Fibroblast of skin of back (primary cell): ENCODE results near the gene PVRIG.
"Not testable (repeated sequence)": the region's sequence is repeated elsewhere in the genome, so short reads cannot be mapped to it uniquely, and the experiment has no call there.

Experiments
- DNase-seq: peaks from one replicate; pipeline ENCODE4 v3.0.0-alpha.2; 2013

The PVRIG gene

DNA sequence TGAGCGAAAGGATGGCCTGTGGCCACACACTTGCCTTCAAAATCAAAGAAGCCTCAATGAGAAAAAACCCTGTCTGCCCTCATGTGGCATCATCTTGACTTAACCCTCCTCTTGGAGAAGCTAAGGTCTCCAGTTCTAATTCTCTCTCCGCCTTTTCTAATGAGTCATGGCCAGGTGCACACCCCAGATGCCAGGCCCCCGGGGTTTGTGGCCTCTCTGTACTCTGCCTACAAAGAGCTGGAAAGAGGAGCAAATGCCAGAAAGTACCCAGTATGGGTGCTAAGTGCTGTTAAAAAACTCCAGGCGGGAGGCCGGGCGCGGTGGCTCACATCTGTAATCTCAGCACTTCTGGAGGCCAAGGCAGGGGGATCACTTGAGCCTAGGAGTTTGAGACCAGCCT, 20.2 kb downstream of the PVRIG start:
- DNase-seq, result not testable (repeated sequence)

DNA sequence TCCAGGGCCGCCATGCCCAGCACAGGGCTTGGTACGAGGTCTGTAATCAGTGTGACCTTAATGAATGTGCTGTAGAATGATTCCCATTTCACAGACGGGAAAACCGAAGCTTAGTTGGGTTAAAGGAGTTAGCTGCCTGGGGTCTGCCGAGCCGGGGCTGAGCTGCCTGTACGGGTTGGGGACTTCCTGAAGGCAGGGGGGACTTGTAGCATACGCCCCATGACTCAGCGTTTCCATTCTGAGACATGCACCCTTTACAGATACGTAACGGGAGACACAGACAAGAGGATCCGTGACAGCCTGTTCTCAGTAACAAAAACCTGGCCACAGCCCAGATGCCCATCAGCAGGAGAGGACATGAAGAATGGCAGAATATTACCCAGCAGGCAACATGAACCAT, 23.6 kb downstream of the PVRIG start:
- DNase-seq, result peak; percentile 35

DNA sequence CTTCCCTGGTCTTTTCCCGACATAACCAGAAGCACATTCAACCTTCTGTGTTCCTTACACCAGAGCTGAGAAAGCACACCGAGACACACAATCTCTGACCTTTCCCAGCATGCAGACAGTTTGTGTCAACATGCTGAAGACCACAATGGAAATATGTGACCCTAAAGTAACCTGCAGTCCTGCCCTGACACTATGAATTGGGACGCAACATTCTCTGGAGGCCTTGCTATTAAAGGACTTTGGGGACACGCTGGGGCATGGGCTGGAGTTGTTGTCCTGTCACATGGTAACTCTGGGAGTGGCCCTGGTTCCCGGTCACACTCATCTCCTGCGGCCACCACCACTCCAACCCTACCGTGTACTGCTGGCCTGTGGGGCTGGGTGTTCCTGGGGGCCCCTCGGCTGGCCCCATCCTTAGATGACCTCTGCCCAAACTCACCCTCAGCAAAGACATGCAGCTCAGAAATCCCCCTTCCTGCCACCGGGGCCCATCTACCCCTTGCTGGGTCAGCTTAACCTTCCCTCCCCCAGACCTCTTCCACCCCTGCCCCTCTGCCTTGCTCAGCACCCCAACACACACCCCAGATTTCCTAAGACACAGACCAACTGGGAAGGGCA, 25.3 kb downstream of the PVRIG start:
- peak; percentile 9 for DNase-seq

DNA sequence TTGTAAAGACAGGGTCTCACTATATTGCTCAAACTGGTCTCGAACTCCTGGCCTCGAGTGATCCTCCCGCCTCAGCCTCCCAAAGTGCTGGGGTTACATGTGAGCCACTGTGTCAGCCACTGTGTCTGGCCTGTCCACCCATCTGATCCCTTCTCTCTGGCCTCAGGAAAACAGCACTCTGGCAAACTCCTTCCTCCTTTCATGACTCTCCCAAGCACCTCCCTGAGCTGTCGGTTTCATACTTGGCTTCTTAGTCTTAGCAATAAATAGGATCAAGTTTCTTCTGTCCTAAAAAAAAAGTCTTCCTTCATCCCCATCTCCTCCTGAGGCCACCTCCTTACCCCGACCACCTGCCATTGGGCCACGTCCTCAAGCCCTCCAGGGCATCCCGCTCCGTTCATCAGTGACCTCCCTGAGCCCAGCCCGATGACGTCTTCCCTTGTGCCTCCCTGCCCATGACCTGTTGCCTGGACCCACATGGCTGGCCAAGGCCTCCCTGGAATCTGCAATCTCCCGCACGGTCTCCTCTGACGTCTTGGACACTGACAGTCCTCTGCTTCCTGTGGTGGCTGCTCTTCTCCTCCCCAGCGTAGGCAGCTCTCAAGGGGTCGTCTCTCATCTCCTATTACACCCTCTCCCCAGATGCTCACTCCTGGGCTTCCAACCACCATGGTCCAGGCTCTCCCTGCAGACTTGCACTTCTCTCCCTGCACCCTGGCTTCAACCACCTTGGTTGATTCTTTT, 26.5 kb downstream of the PVRIG start:
- not testable (repeated sequence) for DNase-seq

DNA sequence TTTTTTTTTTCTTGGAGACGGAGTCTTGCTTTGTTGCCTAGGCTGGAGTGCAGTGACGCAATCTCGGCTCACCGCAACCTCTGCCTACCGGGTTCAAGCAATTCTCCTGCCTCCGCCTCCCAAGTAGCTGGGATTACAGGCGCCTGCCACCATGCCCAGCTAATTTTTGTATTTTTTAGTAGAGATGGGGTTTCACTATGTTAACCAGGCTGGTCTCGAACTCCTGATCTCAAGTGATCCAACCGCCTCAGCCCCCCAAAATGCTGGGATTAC, 27.1 kb downstream of the PVRIG start:
- DNase-seq, result not testable (repeated sequence)

DNA sequence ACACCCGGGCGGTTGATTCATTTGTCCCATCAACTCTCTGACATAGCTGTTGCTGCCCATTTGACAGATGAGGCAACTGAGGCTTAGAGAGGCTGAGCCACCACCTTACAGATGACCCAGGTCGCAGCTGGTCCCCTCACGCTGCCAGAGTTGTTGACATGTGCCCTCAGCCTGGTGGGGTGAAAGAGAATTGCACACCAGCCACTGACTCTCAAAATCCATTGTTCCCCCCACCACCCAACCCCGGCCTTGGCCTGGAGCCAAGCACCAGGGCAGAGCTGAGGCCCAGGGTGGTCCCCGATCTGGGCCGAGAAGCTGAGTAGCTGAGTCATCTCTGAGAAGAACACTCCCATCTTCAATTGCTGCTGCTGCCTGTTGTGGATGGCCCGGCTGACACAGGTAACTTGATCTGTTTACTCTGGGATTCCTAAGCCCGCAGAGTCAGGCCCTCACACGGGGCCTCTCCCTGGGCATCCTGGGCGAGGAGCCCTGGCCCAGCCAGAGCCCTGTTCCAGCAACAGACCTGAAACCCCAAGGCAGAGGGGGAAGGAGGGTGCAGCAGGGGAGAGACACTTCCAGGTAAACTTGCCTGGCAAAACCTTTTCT, 27.5 kb downstream of the PVRIG start:
- peak; percentile 81 for DNase-seq

DNA sequence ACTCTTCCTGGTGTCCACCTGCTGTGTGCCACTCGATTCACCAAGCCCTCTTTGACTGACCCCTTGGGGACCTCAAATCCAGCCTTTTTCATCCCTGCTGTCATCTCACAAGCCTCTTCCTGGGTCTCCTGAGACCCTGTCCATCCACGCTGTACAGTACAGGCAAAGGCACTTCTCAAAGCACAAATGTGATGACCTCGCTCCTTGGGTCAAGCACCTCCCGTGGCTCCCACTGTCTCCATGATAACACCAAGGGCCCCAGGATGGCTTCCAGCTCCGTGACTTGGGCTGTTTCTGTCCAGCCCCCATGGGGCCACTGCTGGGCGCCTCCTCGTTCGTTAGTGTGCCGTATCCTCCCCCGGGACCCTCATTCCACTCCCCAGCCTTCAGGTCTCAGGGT, 28.7 kb downstream of the PVRIG start:
- DNase-seq, result no peak

DNA sequence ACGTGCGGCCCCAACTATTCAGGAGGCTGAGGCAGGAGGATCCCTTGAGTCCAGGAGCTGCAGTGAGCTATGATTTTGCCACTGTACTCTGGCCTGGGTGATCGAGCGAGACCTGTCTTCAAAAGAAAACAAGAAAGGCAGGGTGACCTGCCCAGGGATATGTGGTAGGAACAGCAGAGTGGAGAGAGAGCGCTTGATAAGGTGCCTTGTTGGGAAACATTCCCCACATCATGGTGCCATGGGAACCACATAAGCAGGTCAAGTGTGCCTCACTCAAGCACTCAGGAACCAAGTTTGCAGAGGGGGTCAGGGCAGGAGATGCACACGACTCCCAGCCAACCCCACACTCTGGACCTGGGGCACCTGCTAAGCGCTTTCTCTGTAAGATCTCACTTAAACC, 37.3 kb downstream of the PVRIG start:
- DNase-seq, result no peak

DNA sequence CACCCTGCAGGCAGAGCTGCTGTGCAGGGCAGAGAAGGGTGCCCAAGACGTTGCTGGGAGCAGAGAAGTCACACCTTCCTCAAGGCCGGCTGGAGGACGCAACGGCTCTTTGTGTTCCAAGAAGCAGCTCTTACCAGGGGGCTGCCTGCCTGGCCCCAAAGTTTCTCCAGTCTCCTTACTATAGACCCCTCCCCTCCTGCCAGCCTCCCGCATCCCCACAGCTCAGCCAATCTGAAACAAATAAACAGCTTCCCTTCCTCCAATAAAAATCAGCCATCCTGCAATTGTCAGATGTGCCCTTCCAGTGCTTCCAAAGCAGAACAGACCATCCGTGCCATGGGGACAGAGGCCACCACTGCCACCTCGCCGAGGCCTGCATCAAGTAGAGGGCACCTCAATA, 40.2 kb downstream of the PVRIG start:
- not testable (repeated sequence) for DNase-seq

DNA sequence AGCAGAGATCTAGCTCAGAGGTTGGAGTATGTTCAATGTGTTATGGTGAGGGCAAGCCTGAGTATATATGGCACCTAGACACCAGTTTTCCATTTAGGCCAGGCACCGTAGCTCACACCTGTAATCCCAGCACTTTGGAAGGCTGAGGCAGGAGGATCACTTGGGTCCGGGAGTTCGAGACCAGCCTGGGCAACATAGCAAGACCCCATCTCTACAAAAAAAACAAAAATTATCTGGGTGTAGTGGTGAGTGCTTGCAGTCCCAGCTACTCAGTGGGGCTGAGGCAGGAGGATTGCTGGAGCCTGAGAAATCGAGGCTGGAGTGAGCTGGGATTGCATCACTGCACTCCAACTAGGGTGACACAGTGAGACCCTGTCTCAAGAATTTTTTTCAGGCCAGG, 43.1 kb downstream of the PVRIG start:
- DNase-seq, result not testable (repeated sequence)

DNA sequence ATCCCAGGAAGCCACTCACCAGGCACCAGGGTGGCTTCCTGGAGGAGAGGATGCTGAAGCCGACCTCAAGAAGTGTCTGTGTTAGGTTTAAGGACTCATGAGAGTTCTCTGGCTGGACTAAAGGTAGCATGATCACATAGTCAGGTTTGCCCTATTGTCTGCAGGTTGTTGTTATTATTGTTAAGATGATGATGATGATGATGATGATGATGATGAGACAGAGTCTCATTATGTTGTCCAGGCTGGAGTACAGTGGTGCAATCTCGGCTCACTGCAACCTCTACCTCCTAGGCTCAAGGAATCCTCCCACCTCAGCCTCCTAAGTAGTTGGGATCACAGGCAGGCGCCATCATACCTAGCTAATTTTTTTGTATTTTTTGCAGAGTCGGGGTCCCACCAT, 44.5 kb downstream of the PVRIG start:
- DNase-seq, result not testable (repeated sequence)

DNA sequence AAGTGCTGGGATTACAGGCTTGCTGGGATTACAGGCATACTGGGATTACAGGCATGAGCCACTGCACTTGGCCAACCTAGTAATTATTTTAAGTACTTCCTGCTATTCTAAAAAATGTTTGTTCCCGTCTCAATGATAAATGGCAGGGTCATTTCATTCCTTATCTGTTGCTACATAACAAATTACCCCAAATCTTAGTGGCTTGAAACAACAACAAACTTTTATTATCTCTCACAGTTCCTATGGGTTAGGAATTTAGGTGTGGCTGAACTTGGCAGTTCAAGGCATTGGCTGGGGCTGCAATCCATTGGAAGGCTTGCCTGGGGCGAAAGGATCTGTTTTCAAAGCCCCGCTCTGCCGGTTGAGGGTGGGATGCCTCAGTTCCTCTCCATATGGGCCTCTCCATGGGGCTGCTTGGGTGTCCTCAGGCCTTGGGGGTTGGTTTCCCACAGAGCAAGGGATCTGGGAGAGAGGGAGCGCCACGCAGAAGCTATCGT, 45.0 kb downstream of the PVRIG start:
- not testable (repeated sequence) for DNase-seq

DNA sequence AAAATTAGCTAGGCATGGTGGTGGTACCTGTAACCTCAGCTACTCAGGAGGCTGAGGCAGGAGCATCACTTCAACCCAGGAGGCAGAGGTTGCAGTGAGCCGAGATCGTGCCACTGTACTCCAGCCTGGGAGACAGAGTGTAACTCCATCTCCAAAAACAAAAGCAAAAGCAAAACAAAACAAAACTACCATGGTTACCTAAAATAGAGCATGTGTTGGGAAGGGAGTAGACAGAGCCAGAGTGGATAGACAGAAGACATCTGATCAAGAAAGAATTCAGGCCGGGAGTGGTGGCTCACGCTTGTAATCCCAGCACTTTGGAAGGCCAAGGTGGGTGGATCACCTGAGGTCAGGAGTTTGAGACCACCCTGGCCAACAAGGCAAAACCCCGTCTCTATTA, 46.1 kb downstream of the PVRIG start:
- DNase-seq, result not testable (repeated sequence)

DNA sequence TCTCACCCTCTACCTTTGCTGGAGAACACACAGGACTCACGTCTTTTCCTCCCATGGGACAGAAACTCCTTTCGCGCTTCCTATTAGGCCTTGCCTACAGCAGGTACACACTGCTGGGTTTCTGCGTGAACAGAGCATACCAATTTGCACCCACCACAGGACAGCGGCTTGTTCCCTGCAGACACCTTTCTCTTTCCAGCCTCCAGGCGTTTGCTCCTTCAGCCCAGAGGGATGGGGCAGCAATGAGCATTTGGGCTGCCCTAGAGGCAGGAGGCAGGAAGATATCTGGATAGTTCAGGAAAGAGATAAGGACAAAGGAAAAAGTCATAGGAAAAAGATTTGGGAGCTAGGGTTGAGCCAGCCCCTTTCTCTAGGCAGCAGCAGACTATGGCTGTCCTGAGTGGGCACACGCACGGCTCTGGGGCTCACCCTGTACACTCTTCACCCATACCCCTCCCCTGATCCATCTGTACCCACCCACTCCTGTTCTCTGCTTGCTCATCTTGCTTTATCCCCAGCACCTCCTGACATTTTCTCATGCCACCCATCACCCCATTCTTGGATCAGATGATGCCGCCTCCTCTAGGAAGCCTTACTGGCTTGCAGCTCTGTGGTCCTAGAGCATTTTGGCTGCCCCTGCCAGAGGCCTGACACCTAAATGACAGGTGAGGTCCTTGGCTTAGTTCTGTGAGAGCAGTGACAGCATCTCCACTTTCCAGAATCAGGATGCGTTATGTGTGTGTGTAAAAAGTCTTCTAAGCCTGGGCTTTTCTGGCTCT, 47.0 kb downstream of the PVRIG start:
- DNase-seq, result no peak

DNA sequence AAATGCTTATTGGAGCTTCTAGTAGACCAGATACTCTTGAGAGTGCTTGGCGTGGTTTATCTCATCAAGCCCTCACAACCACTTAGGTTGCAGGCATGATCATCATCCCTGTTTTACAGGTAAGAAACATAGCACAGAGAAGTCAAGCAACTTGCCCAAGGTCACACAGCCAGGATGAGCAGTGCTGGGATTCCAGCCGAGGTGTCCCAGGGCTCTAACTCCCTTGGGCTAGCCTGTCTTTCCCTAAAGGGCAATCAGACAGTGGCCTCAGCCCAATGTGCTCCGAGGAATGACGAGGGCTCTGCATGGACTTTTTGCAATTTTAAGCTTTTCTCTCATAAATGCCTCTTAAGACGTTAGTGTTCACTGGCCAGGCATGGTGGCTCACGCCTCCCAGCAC, 47.9 kb downstream of the PVRIG start:
- no peak for DNase-seq

DNA sequence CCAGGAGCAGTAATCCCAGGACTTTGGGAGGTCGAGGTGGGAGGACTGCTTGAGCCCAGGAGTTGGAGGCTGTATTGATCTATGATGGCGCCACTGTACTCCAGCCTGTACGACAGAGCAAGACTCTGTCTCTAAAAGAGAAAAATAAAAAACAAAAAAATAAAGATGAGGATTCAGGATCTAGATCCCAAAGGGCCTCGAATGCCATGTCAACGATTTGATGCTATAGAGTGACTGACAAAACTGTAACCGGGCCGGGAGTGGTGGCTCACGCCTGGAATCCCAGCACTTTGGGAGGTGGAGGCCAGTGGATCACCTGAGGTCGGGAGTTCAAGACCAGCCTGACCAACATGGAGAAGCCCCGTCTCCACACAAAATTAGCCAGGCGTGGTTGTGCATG, 49.1 kb downstream of the PVRIG start:
- not testable (repeated sequence) for DNase-seq

DNA sequence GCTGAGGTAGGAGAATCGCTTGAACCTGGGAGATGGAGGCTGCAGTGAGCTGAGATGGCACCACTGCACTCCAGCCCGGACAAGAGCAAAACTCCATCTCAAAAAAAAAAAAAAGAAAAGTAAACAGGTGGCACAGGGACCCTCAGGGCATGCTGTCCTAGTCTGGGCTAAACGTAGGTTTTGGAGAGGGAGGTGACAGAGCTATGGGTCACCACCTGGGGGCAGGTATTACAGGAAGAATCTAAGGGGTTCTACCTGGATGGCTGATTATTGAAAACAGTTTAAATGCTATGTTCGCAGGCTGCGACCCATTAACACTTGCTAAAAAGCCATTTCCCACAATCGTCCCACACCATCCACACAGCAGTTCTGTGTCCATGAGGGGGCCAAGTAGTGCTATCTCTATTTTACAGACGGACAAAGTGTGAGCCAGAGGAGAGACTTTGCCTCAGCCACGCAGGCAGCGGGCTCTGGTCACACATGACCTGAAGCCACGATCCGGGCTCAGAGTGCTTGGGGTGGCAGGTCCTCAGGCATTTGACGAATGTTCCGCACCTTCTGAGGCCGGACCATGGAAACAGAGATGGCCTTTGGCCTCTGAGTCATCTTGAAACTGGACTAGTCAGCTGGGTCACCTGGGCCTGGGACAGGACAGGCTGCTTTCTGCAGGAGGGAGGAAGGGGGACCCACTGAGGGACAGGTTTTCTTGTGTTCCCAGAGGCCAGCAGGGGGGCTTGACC, 49.7 kb downstream of the PVRIG start:
- DNase-seq, result not testable (repeated sequence)

DNA sequence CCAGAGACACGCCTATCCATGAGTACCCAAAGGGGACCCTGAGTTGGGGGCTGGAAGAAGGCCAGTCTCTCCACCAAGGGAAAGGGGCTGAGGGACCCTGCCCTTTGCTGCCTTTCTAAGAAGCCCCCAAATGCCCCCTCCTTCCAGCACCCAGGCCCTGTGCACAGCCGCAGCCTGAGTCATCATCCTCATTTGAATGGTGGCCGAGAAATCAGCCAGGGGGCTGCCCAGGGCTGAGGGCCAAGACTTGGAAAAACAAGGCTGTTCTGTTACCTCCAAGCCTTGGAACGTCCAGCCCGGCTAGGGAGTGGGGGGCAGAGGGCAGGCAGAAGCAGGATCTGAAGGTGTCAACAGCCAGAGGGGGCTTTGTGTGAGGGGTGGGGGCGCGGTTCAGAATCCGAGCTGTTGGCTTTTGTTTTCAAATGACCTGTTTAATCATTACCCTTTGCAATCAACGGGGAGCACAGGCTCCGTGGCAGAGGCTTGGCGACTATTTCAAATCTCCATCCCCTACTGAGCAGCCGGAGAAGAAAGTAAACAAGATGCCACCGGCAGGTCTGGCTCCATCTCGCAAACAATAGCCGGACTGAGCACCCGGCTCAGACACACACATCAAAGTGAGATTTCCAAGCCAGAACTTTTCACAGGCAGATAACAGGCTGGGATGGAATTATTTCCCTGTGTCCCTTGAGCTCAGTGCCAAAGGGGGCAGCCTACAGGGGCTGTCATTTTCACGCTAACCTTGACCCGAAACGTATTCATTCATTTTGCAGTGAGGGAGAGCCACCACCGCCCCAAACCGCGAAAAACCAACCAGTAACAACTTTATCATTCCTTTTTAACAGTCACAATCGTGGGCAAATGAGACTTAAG, 50.5 kb downstream of the PVRIG start:
- not testable (repeated sequence) for DNase-seq
